IMR-90 (cell line): ENCODE measurements around the gene ACE.

Experiments
- POLR2A ChIP-seq: IDR thresholded peaks from 2 replicates; pipeline ENCODE4 v1.6.1; 2012; ENCODE audit warnings: mild to moderate bottlenecking, low read depth, low read length
- TF ChIP-seq, protein P1 (sequence below): fragments of 150-350 bp; IDR thresholded peaks from 2 replicates; pipeline ENCODE4 v1.6.1; 2017; ENCODE audit warnings: mild to moderate bottlenecking, antibody characterized with exemption, low read length, low read depth

- TF ChIP-seq POLR2A: no peak
- TF ChIP-seq, protein P1, sequence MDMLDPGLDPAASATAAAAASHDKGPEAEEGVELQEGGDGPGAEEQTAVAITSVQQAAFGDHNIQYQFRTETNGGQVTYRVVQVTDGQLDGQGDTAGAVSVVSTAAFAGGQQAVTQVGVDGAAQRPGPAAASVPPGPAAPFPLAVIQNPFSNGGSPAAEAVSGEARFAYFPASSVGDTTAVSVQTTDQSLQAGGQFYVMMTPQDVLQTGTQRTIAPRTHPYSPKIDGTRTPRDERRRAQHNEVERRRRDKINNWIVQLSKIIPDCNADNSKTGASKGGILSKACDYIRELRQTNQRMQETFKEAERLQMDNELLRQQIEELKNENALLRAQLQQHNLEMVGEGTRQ: no peak
These were observed 2.0 kb upstream of the ACE start for GRCh38 chr17:63474586-63475460.
